T1000 (cell line): ENCODE measurements around the gene ZNF398.

Experiments
- DNase-seq: peaks from one replicate; lab custom pipeline; 2025; ENCODE audit warnings: mixed read lengths; lab: John Stamatoyannopoulos, UW

Gene ZNF398

GRCh38 chr7:149147752-149148653 is 750 bp downstream of the ZNF398 start:
- DNase-seq, result peak; percentile 16

DNA sequence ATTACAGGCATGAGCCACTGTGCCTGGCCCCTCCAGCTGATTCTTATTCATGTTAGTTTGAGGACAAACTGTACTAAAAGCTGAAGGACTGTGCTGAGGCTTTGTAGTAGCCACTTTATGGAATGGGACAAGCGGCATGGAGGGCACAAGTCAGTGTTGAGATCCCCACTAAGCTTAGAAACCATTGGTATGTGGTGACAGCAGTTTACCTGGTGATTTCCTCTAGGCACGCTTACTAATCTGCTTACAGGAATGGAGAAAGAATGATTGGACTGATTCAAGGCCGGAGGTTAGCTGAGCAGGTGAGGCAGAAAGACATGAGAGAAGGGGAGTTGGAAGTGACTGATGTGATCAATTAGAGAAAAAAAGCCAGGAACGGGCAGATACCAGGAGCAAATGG is 3.7 kb downstream of the ZNF398 start:
- no peak for DNase-seq

DNA sequence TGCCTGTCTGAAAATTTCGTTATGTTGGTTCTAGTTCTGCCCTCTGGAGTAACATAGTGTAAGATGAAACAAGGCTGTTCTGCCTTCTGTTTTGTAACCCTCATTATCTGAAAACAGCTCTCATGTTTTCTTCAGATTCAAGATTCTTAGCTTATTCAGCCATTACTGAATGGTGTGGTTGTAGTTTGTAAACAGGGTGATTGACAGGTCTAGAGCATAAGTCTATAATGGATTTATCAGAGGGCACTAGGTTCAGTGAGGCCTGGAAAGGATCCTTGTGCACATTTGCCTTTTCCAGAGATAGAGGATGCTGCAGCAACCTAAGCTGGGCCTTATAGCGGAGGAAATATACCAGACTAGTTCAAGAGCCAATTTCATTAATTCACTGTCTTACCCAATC is 6.1 kb downstream of the ZNF398 start:
- DNase-seq, result no peak

DNA sequence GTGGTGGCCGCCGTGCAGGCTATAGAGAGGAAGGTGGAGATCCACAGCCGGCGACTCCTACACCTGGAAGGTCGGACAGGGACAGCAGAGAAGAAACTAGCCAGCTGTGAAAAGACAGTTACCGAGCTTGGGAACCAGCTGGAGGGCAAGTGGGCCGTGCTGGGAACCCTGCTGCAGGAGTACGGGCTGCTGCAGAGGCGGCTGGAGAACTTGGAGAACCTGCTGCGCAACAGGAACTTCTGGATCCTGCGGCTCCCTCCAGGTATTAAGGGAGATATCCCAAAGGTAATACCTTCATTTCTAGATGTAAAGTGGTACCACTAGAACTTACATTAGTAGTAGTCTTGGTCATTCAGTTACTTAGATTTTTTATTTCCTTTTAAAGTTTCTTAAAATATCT is 6.8 kb downstream of the ZNF398 start:
- no peak for DNase-seq

- no peak for DNase-seq
These were observed 9.6 kb downstream of the ZNF398 start for GRCh38 chr7:149156898-149157297.

- DNase-seq, result no peak
These were observed 14.1 kb downstream of the ZNF398 start for GRCh38 chr7:149161241-149161848.

GRCh38 chr7:149166142-149166541 is 18.9 kb downstream of the ZNF398 start:
- no peak for DNase-seq

GRCh38 chr7:149166630-149167352 is 19.5 kb downstream of the ZNF398 start:
- no peak for DNase-seq

DNA sequence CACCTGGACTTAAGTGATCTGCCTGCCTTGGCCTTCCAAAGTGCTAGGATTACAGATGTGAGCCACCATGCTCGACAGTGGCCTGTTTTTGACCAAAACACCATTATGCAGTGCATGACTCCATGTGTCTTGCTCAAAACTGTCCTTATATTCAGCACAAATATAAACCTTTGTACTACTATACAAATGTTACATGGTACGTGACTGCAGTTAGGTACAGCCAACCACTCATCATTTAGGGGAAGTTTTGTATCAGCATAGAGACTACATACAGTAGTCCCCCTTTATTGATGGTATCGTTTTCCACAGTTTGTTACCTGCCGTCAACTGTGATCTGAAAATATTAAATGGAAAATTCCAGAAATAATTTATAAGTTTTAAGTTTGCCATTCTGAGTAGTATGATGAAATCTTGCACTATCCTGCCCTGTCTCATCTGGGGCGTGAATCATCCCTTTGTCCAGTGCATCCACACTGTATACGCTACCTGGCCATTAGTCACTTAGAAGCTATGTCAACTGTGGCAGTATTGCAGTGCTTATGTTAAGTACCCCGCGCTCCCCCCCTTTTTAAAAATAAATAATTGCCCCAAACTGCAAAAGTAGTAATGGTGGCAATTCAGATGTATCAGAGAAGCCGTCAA is 24.8 kb downstream of the ZNF398 start:
- no peak for DNase-seq

DNA sequence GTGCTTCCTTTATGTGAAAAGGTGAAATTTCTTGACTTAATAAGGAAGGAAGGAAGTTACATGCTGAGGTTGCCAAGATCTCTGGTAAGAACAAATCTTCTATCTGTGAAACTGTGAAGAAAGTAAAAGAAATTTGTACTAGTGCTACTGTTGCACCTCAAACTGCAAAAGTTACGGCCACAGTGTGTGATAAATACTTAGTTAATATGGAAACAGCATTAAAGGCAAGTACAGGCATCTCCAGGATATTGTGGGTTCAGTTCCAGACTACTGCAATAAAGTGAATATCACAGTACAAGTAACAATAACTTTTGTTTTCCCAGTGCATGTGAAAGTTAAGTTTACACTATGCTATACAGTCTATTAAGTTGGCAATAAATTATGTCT is 25.3 kb downstream of the ZNF398 start:
- no peak for DNase-seq

GRCh38 chr7:149175150-149175549 is 27.9 kb downstream of the ZNF398 start:
- no peak for DNase-seq

GRCh38 chr7:149179241-149179640 is 32.0 kb downstream of the ZNF398 start:
- DNase-seq, result no peak

DNA sequence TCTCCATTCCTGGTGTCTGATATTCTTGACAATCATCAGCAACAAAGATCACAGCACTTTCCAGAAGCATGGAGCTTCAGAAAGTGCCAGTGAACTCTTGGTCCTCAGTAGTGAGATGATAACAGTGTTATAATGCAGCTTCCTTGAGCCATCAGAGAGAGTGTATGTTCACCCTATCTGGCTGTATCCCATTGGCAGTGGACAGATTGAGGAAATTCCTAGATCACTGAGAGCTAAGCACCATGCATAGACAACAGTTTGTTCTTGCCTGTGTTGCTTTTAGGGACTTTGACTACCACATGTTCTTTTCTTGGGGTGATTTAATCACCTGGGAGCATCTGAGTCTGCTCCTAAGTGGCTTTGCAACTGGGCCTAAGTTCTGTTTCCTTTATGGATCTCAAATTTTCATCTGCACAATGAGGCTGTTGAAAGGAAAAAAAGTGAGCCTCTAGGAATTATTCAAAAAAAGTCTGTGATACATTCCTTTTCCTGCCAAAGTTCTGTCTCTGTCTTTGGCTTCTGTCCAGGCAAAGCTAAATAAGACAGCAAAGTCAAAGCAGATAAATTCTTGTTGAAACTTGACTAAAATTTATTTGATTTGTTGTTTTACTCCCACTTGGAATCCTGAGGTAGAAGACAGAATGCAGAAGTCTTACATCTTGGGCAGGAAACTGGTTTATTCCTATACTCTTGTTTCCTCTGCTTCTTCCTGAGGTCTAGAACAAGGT is 33.6 kb downstream of the ZNF398 start:
- no peak for DNase-seq

DNA sequence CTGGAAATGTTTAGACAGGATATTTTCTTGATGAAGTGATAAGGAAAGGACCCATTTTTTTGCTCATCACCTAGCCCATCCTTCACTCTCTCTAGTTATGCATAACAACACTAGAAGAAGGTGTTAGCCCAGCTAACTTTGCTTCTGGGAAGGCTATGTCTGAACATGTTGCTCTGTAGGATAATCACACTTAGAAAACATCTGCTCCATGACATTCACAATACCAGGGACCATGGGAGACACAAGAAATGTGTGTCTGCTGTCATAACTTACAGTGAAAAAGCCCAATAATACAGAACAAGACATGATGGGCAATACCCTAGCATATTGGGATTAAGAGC is 34.2 kb downstream of the ZNF398 start:
- no peak for DNase-seq

DNA sequence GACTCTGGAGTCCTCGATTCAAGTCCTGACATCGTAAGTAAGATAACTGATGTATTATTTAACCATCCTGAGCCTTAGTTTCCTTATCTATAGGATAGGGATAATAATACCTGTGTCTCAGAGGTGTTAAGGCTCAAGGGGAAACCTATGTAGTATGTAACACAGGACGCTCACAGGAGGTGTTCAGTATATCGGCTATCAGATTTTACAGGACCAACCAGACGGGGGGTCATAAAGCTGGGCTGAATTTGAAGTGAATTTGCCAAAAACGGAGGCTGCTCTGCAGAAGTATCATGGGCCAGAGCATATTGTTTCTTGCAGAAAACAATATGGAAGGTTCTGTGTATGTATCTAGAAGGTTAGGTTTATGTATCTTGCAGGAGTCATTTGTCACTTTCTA is 37.0 kb downstream of the ZNF398 start:
- no peak for DNase-seq

GRCh38 chr7:149188213-149188612 is 41.0 kb downstream of the ZNF398 start:
- no peak for DNase-seq

GRCh38 chr7:149188637-149189259 is 41.5 kb downstream of the ZNF398 start:
- no peak for DNase-seq

- no peak for DNase-seq
These were observed 44.6 kb downstream of the ZNF398 start for GRCh38 chr7:149191851-149192250.

- no peak for DNase-seq
These were observed 47.5 kb downstream of the ZNF398 start for GRCh38 chr7:149194799-149195179.

DNA sequence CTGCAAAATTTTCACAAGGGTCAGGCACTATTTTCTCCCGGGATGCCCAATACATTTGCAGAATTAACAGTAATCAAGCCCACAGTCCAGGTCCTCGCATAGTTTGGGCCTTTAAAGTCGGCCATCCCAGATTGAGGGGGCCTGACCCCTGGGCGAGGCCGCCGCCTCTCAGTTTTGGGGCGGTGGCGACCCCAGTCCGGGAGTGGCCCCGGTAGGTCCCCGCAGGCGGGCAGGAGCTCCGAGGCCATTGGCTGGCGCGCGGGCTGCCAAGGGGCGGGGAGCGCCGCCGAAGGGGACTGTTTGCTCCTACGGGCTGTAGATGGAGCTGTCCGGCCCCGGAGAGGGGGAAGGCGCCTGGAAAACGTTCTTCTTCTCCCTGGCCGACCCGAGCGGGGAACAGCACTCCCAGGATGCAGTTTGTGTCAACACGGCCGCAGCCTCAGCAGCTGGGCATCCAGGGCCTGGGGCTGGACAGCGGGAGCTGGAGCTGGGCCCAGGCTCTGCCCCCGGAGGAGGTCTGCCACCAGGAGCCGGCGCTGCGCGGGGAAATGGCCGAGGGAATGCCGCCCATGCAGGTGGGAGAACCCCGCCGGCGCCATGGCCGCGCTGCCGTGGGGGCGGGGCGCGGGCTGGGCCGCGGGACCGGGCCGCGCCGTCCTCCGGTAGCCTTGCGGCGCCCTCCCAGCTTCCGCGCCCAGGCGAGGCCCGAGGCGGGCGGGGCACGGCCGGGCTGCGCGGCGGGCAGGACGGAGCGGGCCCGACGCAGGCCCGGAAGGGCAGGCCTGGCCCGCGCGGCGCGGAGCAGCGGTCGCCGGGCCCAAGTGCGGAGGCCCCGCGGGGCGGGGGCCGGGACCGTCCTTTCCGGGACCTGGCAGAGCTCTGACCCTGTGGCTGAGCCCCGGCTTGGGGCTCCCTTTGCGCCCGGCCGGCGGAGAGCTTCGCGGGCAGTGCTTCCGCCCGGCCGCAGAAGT is 48.2 kb downstream of the ZNF398 start, which contains the start of gene ZNF282:
Gene ZNF282 (plus strand): TSS at position 367 of the 971 bp plus-strand sequence. CDS start 44 bp downstream, at position 411.
- DNase-seq, result peak; percentile 88
